Measurements from ENCODE around the gene EFNA1.
A peak's percentile ranks its signal among the peaks of the same experiment; 100 is the strongest.
"Not testable (repeated sequence)": the region's sequence is repeated elsewhere in the genome, so short reads cannot be mapped to it uniquely, and the experiment has no call there.

Gene EFNA1

DNA sequence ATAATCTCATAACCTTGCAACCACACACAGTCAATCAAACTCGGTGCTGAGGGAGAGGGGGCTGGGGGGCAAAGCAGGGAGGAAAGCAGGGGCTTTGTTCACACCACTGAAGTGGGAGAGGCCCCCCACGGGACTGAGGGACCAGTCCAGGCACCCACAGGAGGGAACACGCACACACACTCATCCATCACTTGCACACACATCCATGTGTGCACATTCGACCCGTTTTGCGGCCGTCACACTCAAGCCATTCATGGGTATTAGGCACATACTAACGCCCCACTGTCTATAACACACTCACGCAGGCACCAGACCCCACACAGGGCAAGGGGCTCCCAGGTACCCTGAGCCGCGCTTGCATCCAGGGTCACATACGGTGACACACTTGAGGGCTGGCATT lies 35.0 kb upstream of the EFNA1 start:
- DNase-seq = no peak

- DNase-seq = peak; percentile 66
Measured at GRCh38 chr1:155093911-155094621, 33.6 kb upstream of the EFNA1 start.

- no peak for DNase-seq
Measured at GRCh38 chr1:155094622-155094948, 33.1 kb upstream of the EFNA1 start.

DNA sequence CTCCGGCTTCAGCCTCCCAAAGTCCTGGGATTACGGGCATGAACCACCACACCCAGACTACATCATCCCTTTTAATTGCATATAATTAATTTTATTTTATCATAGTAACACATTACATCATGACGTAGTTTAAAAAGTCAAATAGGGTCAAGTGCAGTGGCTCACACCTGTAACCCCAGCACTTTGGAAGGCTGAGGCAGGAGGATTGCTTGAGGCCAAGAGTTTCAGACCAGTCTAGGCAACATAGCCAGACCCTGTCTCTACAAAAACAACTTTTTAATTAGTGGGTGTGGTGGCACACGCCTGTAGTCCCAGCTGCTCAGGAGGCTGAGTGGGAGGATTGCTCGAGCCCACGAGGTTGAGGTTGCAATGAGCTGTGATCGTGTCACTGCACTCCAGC lies 28.3 kb upstream of the EFNA1 start:
- no peak for DNase-seq

- DNase-seq = no peak
Measured at GRCh38 chr1:155103325-155103724, 24.4 kb upstream of the EFNA1 start.

DNA sequence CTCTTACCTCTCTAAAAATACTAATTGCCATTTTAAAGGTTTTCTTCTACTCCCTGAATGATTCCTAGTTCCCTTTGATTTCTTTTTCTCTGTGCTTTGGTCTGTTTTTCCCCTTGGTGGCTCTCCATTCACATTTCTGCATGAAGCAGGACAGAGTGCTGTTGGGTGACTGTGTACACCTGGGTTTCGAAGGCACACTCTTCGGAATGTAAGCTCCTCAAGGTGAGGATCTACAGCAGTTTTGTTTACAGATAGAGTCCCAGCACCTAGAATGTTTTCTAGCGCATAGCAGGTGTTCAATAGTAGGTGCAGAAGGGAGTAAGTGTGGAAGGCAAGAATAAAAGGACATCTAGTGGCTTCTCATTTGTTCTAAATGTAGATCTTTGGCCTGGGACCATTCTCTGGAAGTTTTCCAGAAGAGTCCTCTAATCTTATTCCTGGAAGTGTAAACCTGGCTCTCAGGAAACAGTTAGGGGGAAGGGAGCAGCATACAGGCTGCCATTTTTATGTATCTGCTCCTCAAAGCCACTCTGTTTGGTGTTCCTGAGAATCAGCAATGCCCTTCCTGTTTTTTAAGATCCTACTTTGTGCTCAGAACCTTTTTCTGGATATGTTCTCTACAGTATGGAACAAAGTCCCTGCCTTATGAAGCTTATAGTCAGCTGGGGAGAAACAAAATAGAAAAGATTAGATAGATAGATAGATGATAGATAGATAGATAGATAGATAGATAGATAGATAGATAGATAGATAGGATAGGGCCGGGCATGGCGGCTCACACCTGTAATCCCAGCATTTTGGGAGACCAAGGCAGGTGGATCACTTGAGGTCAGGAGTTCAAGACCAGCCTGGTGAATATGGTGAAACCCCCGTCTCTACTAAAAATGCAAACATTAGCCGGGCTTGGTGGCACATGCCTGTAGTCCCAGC lies 22.8 kb upstream of the EFNA1 start:
- DNase-seq = no peak

DNA sequence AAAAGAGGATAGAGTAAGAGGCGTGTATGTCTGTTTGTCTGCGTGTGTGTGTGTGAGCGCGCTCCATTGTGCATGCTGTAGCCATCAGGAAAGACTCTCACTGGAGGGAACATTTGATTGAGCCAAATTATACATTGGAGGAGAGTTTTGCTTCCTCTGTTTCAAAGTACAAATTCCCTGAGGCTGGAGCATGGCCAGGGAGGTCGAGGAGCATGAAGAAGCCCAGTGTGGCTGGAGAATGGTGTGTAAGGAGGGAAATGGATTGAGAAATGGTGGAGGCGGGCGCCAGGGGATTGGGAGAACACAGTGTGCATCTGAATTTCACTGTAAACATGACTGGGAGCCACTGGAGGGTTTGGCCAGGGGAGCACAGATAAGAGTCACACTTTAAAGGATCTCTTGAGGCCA lies 22.1 kb upstream of the EFNA1 start:
- no peak for DNase-seq

DNA sequence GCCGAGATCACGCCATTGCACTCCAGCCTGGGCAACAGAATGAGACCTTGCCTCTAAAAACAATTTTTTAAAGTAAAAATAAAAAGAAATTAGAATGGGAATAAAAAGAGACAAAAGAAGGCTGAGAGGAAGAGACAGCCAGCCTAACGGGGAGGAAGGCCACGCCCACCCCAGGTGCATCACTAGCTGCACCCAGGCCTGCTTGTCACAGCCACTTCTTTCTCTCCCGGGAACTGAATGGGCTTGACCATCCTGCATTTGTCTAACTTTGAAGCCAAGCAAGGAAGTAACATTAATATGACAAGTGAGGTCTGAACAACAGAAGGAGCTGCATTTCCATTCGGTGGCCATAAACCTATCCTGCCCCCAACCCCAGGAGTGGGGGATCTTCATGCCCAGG lies 20.8 kb upstream of the EFNA1 start:
- DNase-seq = no peak

DNA sequence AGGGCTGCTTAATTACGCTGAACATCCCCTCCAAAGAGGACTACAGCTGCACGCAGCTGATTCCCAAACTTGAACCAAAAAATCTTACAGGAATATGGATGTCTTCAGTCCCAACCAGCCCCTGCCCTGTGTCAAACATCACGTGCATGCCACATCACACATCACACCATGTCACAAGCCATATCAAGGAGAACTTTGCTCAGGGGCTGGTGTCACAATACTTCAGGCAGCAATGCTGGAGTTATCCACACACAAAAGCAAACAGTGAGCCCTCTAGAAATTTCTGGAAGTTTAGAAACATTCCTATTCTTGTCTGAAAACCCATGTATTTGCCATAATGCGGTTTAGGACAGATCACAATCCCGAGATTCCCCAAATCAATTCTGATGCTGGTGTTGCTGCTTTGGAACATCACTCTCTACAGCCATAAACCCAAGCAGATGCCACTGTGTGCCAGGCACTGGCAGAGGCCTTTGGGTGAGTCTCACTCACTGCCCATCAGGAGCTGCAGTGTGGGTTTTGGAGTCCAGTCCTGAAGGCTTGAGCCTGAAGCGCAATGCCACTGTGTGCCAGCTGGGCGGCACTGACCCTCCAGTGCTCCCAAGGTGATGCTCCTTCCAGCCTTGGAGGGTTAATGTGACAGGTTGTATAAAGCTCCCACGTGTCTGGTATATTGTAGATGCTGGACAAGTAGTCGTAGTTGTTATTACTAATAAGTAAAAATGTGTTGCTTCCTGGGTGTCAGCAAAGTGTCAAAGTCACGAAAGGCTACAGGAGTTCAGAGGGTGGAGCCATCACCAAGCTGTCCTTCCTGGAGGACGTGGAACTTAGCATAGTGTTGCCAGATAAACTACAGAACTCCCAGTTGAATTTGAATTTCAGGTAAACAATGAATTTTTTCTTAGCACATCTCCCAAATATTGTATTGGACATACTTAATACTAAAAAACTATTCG lies 20.1 kb upstream of the EFNA1 start:
- no peak for DNase-seq

- no peak for DNase-seq
Measured at GRCh38 chr1:155108296-155108695, 19.4 kb upstream of the EFNA1 start.

DNA sequence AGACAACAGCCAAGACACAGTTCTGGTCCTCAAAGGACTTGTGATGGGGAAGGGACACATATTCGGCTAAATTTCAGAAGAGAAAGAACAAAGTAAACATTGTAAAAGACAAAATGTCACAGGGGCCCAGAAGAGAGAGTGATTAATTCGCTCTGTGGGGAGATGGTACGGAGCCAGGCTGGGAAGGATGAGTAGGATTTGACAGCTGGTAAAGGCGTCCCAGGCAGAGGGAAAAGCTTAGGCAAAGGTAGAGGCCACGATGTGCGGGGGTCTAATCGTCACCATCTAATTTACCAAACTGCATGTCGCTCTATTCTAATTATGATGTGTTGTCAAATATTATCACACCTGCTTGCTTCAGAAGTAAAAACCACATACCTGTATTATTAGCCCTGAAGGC lies 17.3 kb upstream of the EFNA1 start:
- no peak for DNase-seq

- no peak for DNase-seq
Measured at GRCh38 chr1:155110826-155111225, 16.9 kb upstream of the EFNA1 start.

GRCh38 chr1:155113450-155113980 lies 14.2 kb upstream of the EFNA1 start:
- no peak for DNase-seq

GRCh38 chr1:155116113-155116764 lies 11.4 kb upstream of the EFNA1 start:
- DNase-seq = no peak

DNA sequence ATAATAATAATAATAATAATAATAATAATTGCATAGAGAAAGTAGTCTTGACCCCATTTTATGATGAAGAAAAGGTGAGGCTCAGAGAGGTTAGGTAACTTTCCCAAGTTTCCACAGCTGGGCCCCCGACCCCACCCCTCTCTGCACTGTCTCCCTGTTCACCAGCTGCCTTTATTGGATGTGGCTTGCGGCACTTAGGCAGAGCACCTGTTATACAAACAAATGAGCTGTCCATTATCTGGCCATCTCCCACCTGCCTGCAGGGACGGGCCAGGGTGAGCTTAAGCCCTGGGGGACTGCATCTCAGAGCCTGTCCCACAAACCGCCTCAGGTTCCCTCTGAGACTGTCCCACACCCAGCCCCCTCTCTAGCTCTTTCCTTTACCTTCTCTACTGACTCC lies 10.1 kb upstream of the EFNA1 start:
- DNase-seq = no peak

DNA sequence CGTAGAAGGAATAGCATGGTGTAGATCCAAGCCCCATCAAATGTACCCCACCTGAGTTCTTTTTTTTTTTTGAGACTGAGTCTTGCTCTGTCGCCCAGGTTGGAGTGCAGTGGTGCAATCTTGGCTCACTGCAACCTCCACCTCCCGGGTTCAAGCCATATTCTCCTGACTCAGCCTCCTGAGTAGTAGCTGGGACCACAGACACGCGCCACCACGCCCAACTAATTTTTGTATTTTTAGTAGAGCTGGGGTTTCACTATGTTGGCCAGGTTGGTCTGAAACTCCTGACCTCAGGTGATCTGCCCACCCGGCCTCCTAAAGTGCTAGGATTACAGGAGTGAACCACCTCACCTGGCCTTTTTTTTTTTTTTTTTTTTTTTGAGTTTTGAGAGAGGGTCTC lies 9.6 kb upstream of the EFNA1 start:
- DNase-seq = not testable (repeated sequence)

- no peak for DNase-seq
Measured at GRCh38 chr1:155120253-155120652, 7.4 kb upstream of the EFNA1 start.

DNA sequence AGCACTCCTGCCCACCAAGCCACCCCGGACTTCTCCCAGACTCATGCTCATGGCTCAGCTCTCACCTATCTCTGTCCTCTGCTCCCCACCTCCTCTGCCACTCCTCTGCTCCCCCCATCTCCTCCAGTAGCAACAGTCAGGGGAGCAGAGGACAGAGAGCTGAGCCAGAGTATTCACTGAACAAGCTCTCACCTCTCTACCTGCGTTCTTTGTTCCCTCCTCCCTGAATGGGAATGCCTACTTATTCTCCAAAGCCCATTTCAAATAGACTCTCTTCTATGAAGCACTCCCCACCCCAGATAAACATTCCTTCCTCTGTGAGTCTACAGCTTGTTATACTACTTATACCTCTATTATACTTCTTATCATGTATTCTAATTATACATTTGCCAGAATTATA lies 6.4 kb upstream of the EFNA1 start:
- DNase-seq = no peak

DNA sequence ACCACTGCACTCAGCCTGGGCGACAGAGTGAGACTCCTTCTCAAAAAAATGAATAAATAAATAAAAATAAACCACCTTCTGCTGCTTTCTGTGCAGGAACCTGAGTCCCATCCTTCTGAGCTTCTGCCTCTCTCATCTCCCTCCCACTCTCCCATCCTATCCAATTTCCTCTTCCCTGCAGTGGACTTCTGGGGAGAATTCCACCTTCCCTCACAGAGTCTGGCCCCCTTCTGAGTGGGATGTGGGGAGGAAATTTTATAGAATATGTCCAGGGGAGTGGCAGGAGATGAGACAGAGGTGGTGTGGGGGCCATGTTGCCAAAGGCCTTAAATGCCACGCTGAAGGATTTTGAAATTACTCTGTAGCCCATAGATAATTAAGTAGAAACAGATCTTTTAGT lies 5.4 kb upstream of the EFNA1 start:
- DNase-seq = no peak

- no peak for DNase-seq
Measured at GRCh38 chr1:155123801-155124200, 3.9 kb upstream of the EFNA1 start.

GRCh38 chr1:155124503-155125463 lies 2.9 kb upstream of the EFNA1 start:
- no peak for DNase-seq
